Measurements from ENCODE around the gene JAM3. TPM values are rescaled to one million over a fixed set of nuclear protein-coding genes. Genes with fewer than 3 reads are reported as not detected.
"Not testable (repeated sequence)": the region's sequence is repeated elsewhere in the genome, so short reads cannot be mapped to it uniquely, and the experiment has no call there.

Gene JAM3
- total and polyA plus RNA-seq, 10 of the 15 experiments (the other 5 are each of a cell fraction or from before 2014, with no cell fraction given), result 0.04 to 1.1 (median 0.32) TPM; not detected in 1

DNA sequence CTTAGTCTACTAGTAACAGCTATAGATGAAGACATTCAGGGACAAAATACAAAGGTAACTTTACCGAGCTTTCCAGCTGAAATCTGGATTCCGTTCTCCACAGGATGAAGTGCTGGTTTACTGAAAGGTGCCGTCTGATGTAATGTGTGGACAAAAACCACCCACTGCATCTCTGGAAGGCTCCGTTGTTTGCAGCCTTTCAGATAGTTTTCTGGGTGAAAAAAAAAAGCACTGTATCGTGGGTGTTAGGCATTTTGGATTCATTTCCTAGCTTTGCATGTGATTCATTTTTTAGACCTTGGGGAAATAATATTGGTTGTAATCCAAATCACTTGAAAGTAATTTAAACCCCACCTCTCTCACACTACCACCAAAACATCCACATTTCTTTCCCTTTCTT is 10.4 kb downstream of the JAM3 start (continued):
- TF ChIP-seq ZNF622 (IDR thresholded peaks at IDR 0.05) (no peak), ATF7 (IDR thresholded peaks at IDR 0.05; ENCODE audit: low read depth) (no peak), GABPA (IDR thresholded peaks at IDR 0.05; ENCODE audit: low read depth) (no peak), ZNF24 (IDR thresholded peaks at IDR 0.05) (no peak), LARP7 (IDR thresholded peaks at IDR 0.05) (no peak), FOXK2 (IDR thresholded peaks at IDR 0.05) (no peak)

DNA sequence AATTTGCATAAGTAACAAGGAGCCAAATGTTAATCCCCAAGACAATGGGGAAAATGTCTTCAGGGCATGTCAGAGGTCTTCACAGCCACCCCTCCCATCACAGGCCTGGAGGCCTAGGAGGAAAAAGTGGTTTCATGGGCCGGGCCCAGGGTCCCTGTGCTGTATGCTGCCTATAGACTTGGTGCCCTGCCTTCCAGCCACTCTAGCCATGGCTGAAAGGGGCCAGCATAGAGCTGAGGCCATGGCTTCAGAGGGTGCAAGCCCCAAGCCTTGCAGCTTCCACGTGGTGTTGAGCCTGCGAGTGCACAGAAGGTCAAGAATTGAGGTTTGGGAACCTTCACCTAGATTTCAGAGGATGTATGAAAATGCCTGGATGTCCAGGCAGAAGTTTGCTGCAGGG is 12.4 kb downstream of the JAM3 start:
- intact Hi-C loops (cut with micrococcal nuclease; ENCODE audit: unreplicated experiment); RAD21 ChIA-PET (ENCODE audit: unreplicated experiment): not testable (repeated sequence)

DNA sequence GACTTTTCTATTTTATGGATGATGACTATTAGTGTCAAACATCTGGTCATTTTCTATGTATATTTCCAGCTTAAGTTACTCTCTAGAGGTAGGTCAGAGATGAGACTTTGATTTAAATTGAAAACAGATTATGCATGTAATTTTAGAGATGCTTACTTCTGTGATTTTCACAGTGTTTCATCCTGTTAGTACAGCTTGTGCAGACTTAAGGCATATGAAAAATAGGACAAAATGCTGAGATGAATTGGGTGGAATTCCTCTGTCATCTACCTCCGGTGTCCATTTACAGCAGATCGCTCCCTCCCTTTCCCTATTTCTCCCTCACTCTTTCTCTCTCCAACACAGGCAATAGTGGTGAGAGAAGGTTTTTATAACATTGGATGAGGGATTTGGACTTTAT is 14.1 kb downstream of the JAM3 start:
- Histone ChIP-seq H3K4me1 (ENCODE audit: control insufficient read depth, insufficient read depth, low read length) (no peaks in the 10 kb centered on the region), H3K27ac (ENCODE audit: control insufficient read depth, insufficient read depth) (no peak overlapping the region), H3K4me3 (no peak overlapping the region), H3K36me3 (ENCODE audit: control insufficient read depth in 2 of 2, insufficient read depth in 2 of 2, low read length in 1 of 2) (no peaks in the 10 kb centered on the region), H3K9ac (ENCODE audit: control insufficient read depth, insufficient read depth, low read length) (no peak overlapping the region), H3K27me3 (replicated peaks in 1 of 2; ENCODE audit: control insufficient read depth in 2 of 2, insufficient read depth in 2 of 2, low read length in 1 of 2) (no peaks in the 10 kb centered on the region), H3K4me2 (ENCODE audit: control insufficient read depth, insufficient read depth) (no peak overlapping the region), H2AFZ (ENCODE audit: control insufficient read depth, low read depth, low read length) (no peak overlapping the region), H3K9me3 (replicated peaks; ENCODE audit: control insufficient read depth, insufficient read depth, low read length) (peaks cover 4% of the 10 kb centered on the region; the same call in 1 of the 3 replicates), H3K79me2 (ENCODE audit: control insufficient read depth, insufficient read depth, low read length) (no peaks in the 10 kb centered on the region), H4K20me1 (ENCODE audit: control insufficient read depth, insufficient read depth) (no peaks in the 10 kb centered on the region)
- 93% methylated on average over 2 of the region's 2 CpGs for WGBS (ENCODE audit: insufficient coverage, insufficient replicate concordance, low lambda C conversion rate, missing lambda C conversion rate)
- RAD21 ChIA-PET (ENCODE audit: unreplicated experiment), result no interaction called here
- DNase-seq (ENCODE audit: low read depth, low spot score), result no peak
- TF ChIP-seq, protein P1, sequence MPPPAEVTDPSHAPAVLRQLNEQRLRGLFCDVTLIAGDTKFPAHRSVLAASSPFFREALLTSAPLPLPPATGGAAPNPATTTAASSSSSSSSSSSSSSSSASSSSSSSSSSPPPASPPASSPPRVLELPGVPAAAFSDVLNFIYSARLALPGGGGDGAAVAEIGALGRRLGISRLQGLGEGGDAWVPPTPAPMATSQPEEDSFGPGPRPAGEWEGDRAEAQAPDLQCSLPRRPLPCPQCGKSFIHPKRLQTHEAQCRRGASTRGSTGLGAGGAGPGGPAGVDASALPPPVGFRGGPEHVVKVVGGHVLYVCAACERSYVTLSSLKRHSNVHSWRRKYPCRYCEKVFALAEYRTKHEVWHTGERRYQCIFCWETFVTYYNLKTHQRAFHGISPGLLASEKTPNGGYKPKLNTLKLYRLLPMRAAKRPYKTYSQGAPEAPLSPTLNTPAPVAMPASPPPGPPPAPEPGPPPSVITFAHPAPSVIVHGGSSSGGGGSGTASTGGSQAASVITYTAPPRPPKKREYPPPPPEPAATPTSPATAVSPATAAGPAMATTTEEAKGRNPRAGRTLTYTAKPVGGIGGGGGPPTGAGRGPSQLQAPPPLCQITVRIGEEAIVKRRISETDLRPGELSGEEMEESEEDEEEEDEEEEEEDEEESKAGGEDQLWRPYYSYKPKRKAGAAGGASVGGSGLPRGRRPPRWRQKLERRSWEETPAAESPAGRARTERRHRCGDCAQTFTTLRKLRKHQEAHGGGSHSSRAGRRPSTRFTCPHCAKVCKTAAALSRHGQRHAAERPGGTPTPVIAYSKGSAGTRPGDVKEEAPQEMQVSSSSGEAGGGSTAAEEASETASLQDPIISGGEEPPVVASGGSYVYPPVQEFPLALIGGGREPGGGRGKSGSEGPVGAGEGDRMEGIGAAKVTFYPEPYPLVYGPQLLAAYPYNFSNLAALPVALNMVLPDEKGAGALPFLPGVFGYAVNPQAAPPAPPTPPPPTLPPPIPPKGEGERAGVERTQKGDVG (CRISPR knock-in tag; IDR thresholded peaks at IDR 0.05), result no peak
- in situ Hi-C loops (cut with MboI), result no loop called here
- no TSS peak for BruUV-seq (replicated peaks)
- FAIRE-seq, result no peak
- SMC1A ChIA-PET (ENCODE audit: uncharacterized antibody, unreplicated experiment), result interaction anchor here (2.1 kb wide), 1 partner anchor 16 kb away, joined by 6 read pairs; no protein-coding TSS in a partner anchor
- POLR2A ChIA-PET, result no interaction called here
- no peak for ATAC-seq
- intact Hi-C loops (cut with micrococcal nuclease; ENCODE audit: unreplicated experiment), result no loop called here
- CTCF ChIA-PET, result no interaction called here

More for the DNA sequence above, 12.4 kb downstream of the JAM3 start:
- H4K20me1 ChIP-seq (ENCODE audit: control insufficient read depth, insufficient read depth); H2AFZ ChIP-seq (ENCODE audit: control insufficient read depth, low read depth, low read length); ATAC-seq; H3K27me3 ChIP-seq (replicated peaks in 1 of 2; ENCODE audit: control insufficient read depth in 2 of 2, insufficient read depth in 2 of 2, low read length in 1 of 2); H3K27ac ChIP-seq (ENCODE audit: control insufficient read depth, insufficient read depth); H3K9me3 ChIP-seq (replicated peaks; ENCODE audit: control insufficient read depth, insufficient read depth, low read length); H3K4me2 ChIP-seq (ENCODE audit: control insufficient read depth, insufficient read depth); FAIRE-seq; CTCF ChIA-PET; BruUV-seq (replicated peaks); POLR2A ChIA-PET; H3K4me1 ChIP-seq (ENCODE audit: control insufficient read depth, insufficient read depth, low read length); H3K4me3 ChIP-seq; H3K9ac ChIP-seq (ENCODE audit: control insufficient read depth, insufficient read depth, low read length); DNase-seq (ENCODE audit: low read depth, low spot score); H3K36me3 ChIP-seq (ENCODE audit: control insufficient read depth in 2 of 2, insufficient read depth in 2 of 2, low read length in 1 of 2); SMC1A ChIA-PET (ENCODE audit: uncharacterized antibody, unreplicated experiment); H3K79me2 ChIP-seq (ENCODE audit: control insufficient read depth, insufficient read depth, low read length); in situ Hi-C loops (cut with MboI): not testable (repeated sequence)
- 33% methylated on average over 3 of the region's 3 CpGs for WGBS (ENCODE audit: insufficient coverage, insufficient replicate concordance, low lambda C conversion rate, missing lambda C conversion rate)

Measured in GM12878 (cell line).